Hematopoietic multipotent progenitor cell treated with erythropoietin and hydrocortisone succinate and interleukin-3 and kit ligand, for 15 days (in vitro differentiated cells): ENCODE data around the gene AGBL4.

ENCODE experiments used
- DNase-seq: peaks from one replicate; pipeline ENCODE4 v3.0.0-alpha.2; 2015; ENCODE audit warnings: low spot score

Gene AGBL4

GRCh38 chr1:48576565-48576964, 1447.2 kb downstream of the AGBL4 start:
- DNase-seq = no peak

GRCh38 chr1:48572646-48573258, 1451.0 kb downstream of the AGBL4 start:
- no peak for DNase-seq

- no peak for DNase-seq
These were observed 1451.6 kb downstream of the AGBL4 start for GRCh38 chr1:48572134-48572533.

- no peak for DNase-seq
These were observed 1452.3 kb downstream of the AGBL4 start for GRCh38 chr1:48571303-48571987.

GRCh38 chr1:48570568-48570967, 1453.2 kb downstream of the AGBL4 start:
- no peak for DNase-seq

- no peak for DNase-seq
These were observed 1455.3 kb downstream of the AGBL4 start for GRCh38 chr1:48568501-48568900.

GRCh38 chr1:48566492-48566891, 1457.3 kb downstream of the AGBL4 start:
- DNase-seq = no peak

GRCh38 chr1:48563021-48563420, 1460.7 kb downstream of the AGBL4 start:
- DNase-seq = no peak

- DNase-seq = no peak
These were observed 1462.3 kb downstream of the AGBL4 start for GRCh38 chr1:48561444-48561843.

- DNase-seq = no peak
These were observed 1463.2 kb downstream of the AGBL4 start for GRCh38 chr1:48560577-48560976.

- DNase-seq = no peak
These were observed 1463.6 kb downstream of the AGBL4 start for GRCh38 chr1:48560116-48560515.

GRCh38 chr1:48558366-48558765, 1465.4 kb downstream of the AGBL4 start:
- DNase-seq = no peak

- no peak for DNase-seq
These were observed 1467.4 kb downstream of the AGBL4 start for GRCh38 chr1:48556186-48556850.

GRCh38 chr1:48555271-48555670, 1468.5 kb downstream of the AGBL4 start:
- DNase-seq = no peak

GRCh38 chr1:48552903-48553606, 1470.7 kb downstream of the AGBL4 start:
- no peak for DNase-seq

GRCh38 chr1:48552420-48552819, 1471.3 kb downstream of the AGBL4 start:
- no peak for DNase-seq

GRCh38 chr1:48548985-48549384, 1474.8 kb downstream of the AGBL4 start:
- DNase-seq = no peak

- DNase-seq = no peak
These were observed 1476.1 kb downstream of the AGBL4 start for GRCh38 chr1:48547561-48548220.

- no peak for DNase-seq
These were observed 1479.9 kb downstream of the AGBL4 start for GRCh38 chr1:48543854-48544253.

GRCh38 chr1:48540587-48540986, 1483.2 kb downstream of the AGBL4 start:
- no peak for DNase-seq

- no peak for DNase-seq
These were observed 1487.3 kb downstream of the AGBL4 start for GRCh38 chr1:48536477-48536876.

- DNase-seq = no peak
These were observed 1490.8 kb downstream of the AGBL4 start for GRCh38 chr1:48532976-48533375.
